ENCODE measurements around the gene CERS2. TPM values are rescaled to one million over a fixed set of nuclear protein-coding genes. Genes with fewer than 3 reads are reported as not detected.

The CERS2 gene
- total RNA-seq, 1 donor = 159 TPM

DNA sequence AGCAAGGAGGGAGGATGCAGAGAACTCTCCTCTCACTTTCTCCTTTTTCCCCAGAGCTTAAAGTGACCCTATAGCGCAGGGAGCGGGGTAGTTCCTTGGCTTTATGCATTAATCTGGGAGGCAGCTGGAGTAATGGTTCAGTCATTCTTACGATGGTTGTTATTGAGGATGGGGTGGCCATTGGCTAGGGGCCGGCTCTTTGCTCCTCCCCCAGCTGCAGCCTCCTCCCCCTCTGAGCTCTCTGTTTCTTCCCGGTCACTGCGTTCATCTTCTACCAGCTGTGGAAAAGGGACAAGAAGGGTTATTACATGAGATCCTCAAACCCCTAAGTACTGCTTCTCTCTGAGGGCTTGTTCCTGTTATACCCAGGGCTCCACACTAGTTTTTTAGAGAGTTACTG, 8.6 kb downstream of the CERS2 start:
- no peaks in the 10 kb centered on the region for H3K27me3 ChIP-seq (ENCODE audit: insufficient read depth, low read length)
- H4K20me1 ChIP-seq (ENCODE audit: insufficient read depth, low read length) = peaks cover 37% of the 10 kb centered on the region
- H3K4me3 ChIP-seq (ENCODE audit: insufficient read depth, low read length) = no peak overlapping the region
- peaks cover 74% of the 10 kb centered on the region for H3K36me3 ChIP-seq (ENCODE audit: insufficient read depth, low read length)
- no peak overlapping the region for H3K27ac ChIP-seq (ENCODE audit: low read depth, low read length)
- no peak overlapping the region for H3K4me2 ChIP-seq (ENCODE audit: insufficient read depth, low read length)
- no peaks in the 10 kb centered on the region for H3K9me3 ChIP-seq (ENCODE audit: low read depth, low read length)
- TF ChIP-seq, protein P1, sequence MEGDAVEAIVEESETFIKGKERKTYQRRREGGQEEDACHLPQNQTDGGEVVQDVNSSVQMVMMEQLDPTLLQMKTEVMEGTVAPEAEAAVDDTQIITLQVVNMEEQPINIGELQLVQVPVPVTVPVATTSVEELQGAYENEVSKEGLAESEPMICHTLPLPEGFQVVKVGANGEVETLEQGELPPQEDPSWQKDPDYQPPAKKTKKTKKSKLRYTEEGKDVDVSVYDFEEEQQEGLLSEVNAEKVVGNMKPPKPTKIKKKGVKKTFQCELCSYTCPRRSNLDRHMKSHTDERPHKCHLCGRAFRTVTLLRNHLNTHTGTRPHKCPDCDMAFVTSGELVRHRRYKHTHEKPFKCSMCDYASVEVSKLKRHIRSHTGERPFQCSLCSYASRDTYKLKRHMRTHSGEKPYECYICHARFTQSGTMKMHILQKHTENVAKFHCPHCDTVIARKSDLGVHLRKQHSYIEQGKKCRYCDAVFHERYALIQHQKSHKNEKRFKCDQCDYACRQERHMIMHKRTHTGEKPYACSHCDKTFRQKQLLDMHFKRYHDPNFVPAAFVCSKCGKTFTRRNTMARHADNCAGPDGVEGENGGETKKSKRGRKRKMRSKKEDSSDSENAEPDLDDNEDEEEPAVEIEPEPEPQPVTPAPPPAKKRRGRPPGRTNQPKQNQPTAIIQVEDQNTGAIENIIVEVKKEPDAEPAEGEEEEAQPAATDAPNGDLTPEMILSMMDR (IDR thresholded peaks at IDR 0.05; ENCODE audit: extremely low read depth, low read depth, low read length) = no peak
- H2AFZ ChIP-seq (ENCODE audit: low read length) = no peak overlapping the region
- DNase-seq (ENCODE audit: insufficient read length, low spot score, missing footprints) = no peak
- peaks cover 48% of the 10 kb centered on the region for H3K79me2 ChIP-seq (ENCODE audit: insufficient read depth, low read length)
- peaks cover 8% of the 10 kb centered on the region for H3K4me1 ChIP-seq (ENCODE audit: insufficient read depth, low read length)

DNA sequence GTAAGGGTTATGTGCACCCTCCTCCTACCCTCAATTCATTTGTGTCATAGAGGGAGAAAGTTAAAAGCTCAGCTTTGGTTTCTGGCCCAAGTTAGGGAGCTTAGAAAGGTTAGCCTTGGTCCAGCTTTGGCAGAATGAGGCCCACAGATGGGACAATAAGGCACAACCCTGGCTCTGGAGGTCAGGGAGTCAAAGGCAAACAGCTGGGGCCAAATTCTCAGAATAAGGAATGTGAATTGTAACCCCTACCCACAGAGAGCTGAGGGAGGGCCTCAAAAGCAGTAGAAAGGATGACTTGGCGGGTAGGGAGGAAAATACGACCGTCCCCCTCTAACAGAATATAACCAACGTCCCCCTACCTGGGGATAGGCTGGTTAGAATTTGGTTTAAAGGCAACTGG, 9.0 kb downstream of the CERS2 start:
- H2AFZ ChIP-seq (ENCODE audit: low read length) = no peak overlapping the region
- H3K4me1 ChIP-seq (ENCODE audit: insufficient read depth, low read length) = peaks cover 4% of the 10 kb centered on the region
- TF ChIP-seq, protein P1 (IDR thresholded peaks at IDR 0.05; ENCODE audit: extremely low read depth, low read depth, low read length) = no peak
- H3K79me2 ChIP-seq (ENCODE audit: insufficient read depth, low read length) = peaks cover 44% of the 10 kb centered on the region
- no peak overlapping the region for H3K4me2 ChIP-seq (ENCODE audit: insufficient read depth, low read length)
- no peak overlapping the region for H3K27ac ChIP-seq (ENCODE audit: low read depth, low read length)
- peaks cover 78% of the 10 kb centered on the region for H3K36me3 ChIP-seq (ENCODE audit: insufficient read depth, low read length)
- no peak for DNase-seq (ENCODE audit: insufficient read length, low spot score, missing footprints)
- no peak overlapping the region for H3K4me3 ChIP-seq (ENCODE audit: insufficient read depth, low read length)
- H3K27me3 ChIP-seq (ENCODE audit: insufficient read depth, low read length) = no peaks in the 10 kb centered on the region
- H3K9me3 ChIP-seq (ENCODE audit: low read depth, low read length) = no peaks in the 10 kb centered on the region
- H4K20me1 ChIP-seq (ENCODE audit: insufficient read depth, low read length) = peaks cover 33% of the 10 kb centered on the region

DNA sequence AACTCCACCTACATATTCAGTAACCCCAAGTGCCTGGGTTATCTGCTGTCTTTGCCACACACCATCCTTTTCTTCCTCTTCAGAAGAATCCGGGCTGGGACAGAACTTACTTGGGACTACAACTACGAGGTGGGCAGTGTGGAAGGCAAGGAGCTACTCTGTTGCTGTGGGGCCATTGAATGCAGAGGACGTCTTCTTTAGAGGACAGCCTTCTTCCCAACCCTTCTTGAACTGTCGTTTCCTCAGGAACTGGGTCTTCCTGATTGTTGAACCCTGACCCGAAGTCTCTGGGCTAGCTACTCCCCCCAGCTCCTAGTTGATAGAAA, 10.5 kb downstream of the CERS2 start:
- TF ChIP-seq, protein P1 (IDR thresholded peaks at IDR 0.05; ENCODE audit: extremely low read depth, low read depth, low read length) = no peak
- Histone ChIP-seq H3K4me1 (ENCODE audit: insufficient read depth, low read length) (no peaks in the 10 kb centered on the region), H3K4me3 (ENCODE audit: insufficient read depth, low read length) (no peak overlapping the region), H3K9me3 (ENCODE audit: low read depth, low read length) (no peaks in the 10 kb centered on the region), H2AFZ (ENCODE audit: low read length) (no peak overlapping the region), H3K36me3 (ENCODE audit: insufficient read depth, low read length) (peaks cover 88% of the 10 kb centered on the region), H4K20me1 (ENCODE audit: insufficient read depth, low read length) (peaks cover 22% of the 10 kb centered on the region), H3K27ac (ENCODE audit: low read depth, low read length) (no peak overlapping the region), H3K79me2 (ENCODE audit: insufficient read depth, low read length) (peaks cover 30% of the 10 kb centered on the region), H3K27me3 (ENCODE audit: insufficient read depth, low read length) (no peaks in the 10 kb centered on the region), H3K4me2 (ENCODE audit: insufficient read depth, low read length) (no peak overlapping the region)
- no peak for DNase-seq (ENCODE audit: insufficient read length, low spot score, missing footprints)

DNA sequence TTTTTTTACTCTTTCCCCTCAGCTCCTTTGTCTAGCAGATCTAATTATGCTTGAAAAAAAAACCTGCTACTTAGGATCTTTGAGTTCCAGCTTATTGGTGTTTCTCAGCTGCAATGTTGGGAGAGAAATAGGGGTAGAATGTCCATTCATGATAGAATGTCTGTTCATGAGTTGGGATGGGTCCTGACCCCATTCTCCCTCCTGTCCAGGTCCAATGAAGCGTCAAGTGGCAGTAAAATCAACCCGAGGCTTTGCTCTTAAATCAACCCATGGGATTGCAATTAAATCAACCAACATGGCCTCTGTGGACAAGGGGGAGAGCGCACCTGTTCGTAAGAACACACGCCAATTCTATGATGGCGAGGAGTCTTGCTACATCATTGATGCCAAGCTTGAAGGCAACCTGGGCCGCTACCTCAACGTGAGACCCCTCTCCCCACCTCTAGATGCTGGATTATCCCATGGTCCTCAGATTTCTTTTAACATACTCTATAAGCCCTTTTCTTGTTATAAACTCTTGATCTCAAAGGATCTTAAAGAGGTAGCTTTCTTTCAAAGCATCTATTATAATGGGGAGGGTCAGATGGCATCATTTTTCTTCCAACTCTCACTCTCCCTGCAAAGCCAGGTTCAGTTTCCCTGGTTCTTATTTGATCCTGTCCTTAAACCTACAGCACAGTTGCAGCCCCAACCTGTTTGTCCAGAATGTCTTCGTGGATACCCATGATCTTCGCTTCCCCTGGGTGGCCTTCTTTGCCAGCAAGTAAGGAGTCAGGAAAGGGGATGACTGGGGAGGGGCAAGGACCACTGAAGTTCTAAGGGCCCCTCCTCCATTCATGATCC, 11.1 kb downstream of the CERS2 start:
- DNase-seq (ENCODE audit: insufficient read length, low spot score, missing footprints) = no peak
- H3K4me3 ChIP-seq (ENCODE audit: insufficient read depth, low read length) = no peak overlapping the region
- H3K4me2 ChIP-seq (ENCODE audit: insufficient read depth, low read length) = no peak overlapping the region
- H3K4me1 ChIP-seq (ENCODE audit: insufficient read depth, low read length) = no peaks in the 10 kb centered on the region
- TF ChIP-seq, protein P1 (IDR thresholded peaks at IDR 0.05; ENCODE audit: extremely low read depth, low read depth, low read length) = no peak
- H4K20me1 ChIP-seq (ENCODE audit: insufficient read depth, low read length) = peaks cover 16% of the 10 kb centered on the region
- H3K27ac ChIP-seq (ENCODE audit: low read depth, low read length) = no peak overlapping the region
- H3K9me3 ChIP-seq (ENCODE audit: low read depth, low read length) = no peaks in the 10 kb centered on the region
- H3K36me3 ChIP-seq (ENCODE audit: insufficient read depth, low read length) = peaks cover 89% of the 10 kb centered on the region
- H3K27me3 ChIP-seq (ENCODE audit: insufficient read depth, low read length) = no peaks in the 10 kb centered on the region
- peaks cover 24% of the 10 kb centered on the region for H3K79me2 ChIP-seq (ENCODE audit: insufficient read depth, low read length)
- no peak overlapping the region for H2AFZ ChIP-seq (ENCODE audit: low read length)
